ENCODE data around the gene TEX19.
A peak's percentile ranks its signal among the peaks of the same experiment; 100 is the strongest.

TEX19 gene

DNA sequence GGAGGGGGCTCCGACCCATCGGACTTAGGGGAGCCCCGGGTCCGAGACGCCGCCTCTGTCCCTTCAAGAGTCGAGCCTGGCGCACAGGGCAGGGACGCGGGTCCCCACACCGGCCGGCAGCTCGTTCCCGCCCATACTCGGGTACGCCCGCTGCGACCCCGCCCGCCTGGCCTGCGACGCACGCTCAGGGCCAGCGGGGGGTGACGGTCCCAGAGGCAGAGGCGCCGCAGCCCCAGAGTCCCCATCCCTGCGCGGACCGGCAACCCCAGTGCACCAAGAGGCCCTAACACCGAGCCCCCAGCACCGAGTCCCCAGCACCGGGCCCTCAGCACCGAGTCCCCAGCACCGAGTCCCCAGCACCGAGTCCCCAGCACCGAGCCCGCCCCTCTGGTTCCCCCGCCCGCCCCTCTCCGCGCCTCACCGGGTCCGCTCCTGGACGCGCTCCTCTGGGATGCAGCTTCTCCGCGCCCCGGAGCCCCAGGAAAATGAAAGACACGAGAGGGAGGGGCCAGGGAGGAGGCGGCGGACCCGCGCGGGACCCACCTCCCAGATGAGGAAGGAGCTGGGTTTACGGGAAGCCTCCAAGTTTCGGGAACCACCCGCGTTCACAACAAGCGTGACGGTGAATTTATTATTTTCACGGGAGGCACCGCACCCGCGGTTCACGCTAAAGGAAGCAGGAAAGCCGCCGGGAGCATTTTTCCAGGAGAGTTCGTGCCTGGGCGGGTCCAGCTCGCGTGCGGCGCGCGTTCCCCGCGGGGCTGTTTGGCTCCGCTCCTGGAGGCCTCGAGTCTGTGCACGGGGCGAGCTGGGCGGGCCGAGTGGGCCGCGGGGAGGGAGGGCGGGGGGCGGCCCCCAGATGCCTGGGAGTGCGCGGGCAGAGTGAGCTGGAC, 25.5 kb upstream of the TEX19 start, which contains the start of gene SECTM1:
Gene SECTM1 (minus strand): TSS at position 488 of the 893 bp plus-strand sequence. CDS start 6,526 bp downstream, outside the sequence.
- peak within 1 kb of the TSS; percentile 61 for H3K4me3 ChIP-seq (replicated peaks; ENCODE audit: low read depth, low read length)
- DNase-seq (ENCODE audit: low read depth) = peak; percentile 35
- TF ChIP-seq, protein P1, sequence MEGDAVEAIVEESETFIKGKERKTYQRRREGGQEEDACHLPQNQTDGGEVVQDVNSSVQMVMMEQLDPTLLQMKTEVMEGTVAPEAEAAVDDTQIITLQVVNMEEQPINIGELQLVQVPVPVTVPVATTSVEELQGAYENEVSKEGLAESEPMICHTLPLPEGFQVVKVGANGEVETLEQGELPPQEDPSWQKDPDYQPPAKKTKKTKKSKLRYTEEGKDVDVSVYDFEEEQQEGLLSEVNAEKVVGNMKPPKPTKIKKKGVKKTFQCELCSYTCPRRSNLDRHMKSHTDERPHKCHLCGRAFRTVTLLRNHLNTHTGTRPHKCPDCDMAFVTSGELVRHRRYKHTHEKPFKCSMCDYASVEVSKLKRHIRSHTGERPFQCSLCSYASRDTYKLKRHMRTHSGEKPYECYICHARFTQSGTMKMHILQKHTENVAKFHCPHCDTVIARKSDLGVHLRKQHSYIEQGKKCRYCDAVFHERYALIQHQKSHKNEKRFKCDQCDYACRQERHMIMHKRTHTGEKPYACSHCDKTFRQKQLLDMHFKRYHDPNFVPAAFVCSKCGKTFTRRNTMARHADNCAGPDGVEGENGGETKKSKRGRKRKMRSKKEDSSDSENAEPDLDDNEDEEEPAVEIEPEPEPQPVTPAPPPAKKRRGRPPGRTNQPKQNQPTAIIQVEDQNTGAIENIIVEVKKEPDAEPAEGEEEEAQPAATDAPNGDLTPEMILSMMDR (IDR thresholded peaks at IDR 0.05; ENCODE audit: low read length, missing control alignments) = no peak

- TF ChIP-seq, protein P1 (IDR thresholded peaks at IDR 0.05; ENCODE audit: low read length, missing control alignments) = no peak
- no peak for DNase-seq (ENCODE audit: low read depth)
- peak overlapping the region; percentile 61 for H3K4me3 ChIP-seq (replicated peaks; ENCODE audit: low read depth, low read length)
Measured at GRCh38 chr17:82334204-82334621, 24.8 kb upstream of the TEX19 start.

DNA sequence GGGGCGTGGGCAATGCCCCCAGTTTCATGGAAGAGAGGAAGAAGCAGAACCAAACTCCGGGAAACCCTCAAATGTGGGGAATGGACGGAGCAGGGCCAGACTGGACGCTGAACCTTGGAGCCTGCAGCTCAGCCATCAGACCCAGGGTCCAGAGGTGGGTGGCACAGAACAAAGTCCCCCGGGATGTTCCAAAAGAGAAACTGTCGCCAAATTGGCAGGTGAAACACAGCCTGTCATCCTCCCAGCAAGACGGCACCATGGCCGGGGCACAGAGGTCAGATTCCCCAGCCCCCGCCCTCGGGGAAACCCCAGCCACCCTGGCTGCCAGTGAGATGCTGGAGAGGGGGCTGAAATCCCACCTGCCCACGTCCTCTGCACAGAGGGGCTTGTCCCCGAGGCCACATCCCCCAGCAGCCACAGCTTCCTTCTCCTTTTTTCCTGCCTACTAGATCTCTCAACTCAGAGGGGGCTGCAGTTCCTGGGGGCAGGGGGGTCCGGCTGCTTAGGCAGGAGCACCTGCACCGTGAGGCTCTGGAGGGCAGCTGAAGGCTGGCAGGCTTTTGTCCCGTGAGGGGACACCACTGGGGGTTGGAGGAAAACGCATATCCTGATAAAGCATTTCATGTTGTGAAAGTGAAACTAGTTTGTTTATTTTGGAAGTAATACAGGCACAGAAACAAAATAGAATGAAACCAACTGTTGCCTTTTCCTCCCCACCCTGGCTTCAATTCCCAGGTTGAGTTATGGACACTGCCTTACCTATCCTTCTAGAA, 24.2 kb upstream of the TEX19 start:
- peak; percentile 14 for DNase-seq (ENCODE audit: low read depth)
- peak overlapping the region; percentile 41 for H3K4me3 ChIP-seq (replicated peaks; ENCODE audit: low read depth, low read length)
- TF ChIP-seq, protein P1 (IDR thresholded peaks at IDR 0.05; ENCODE audit: low read length, missing control alignments) = no peak

- peak overlapping the region; percentile 26 for H3K4me3 ChIP-seq (replicated peaks; ENCODE audit: low read depth, low read length)
- TF ChIP-seq, protein P1 (IDR thresholded peaks at IDR 0.05; ENCODE audit: low read length, missing control alignments) = no peak
- DNase-seq (ENCODE audit: low read depth) = peak; percentile 70
Measured at GRCh38 chr17:82338858-82339633, 20.0 kb upstream of the TEX19 start.

GRCh38 chr17:82339634-82340580, 19.1 kb upstream of the TEX19 start:
- no peak for DNase-seq (ENCODE audit: low read depth)
- TF ChIP-seq, protein P1 (IDR thresholded peaks at IDR 0.05; ENCODE audit: low read length, missing control alignments) = no peak
- peak overlapping the region; percentile 26 for H3K4me3 ChIP-seq (replicated peaks; ENCODE audit: low read depth, low read length)
